Tibial artery (tissue), 4 donors: Measurements from ENCODE around the gene SLC25A33.

ENCODE experiments used
- DNase-seq, 2 donors: peaks; one replicate each; pipeline ENCODE4 v3.0.0-alpha.2; 2019
- H3K27ac ChIP-seq, 2 donors: fragments of 200-600 bp; sonication (generic) in 1 of 2; 1 replicate in 1 of 2; 2 replicates in 1 of 2; pipeline ENCODE4 v1.5.1; 2018 to 2019; ENCODE audit warnings: mild to moderate bottlenecking in 1 of 2
- H3K27me3 ChIP-seq, 2 donors: fragments of 200-600 bp; sonication (generic) in 1 of 2; one replicate each; pipeline versions ENCODE4 v1.5.1 to v1.6.0; 2016 to 2019
- H3K36me3 ChIP-seq, 3 donors: fragments of 200-600 bp; sonication (generic) in 2 of 3; one replicate each; pipeline ENCODE4 v1.5.1; 2016 to 2019; ENCODE audit warnings: mild to moderate bottlenecking in 2 of 3
- H3K4me1 ChIP-seq, 4 donors: fragments of 200-600 bp; sonication (generic) in 2 of 4; 1 replicate in 3 of 4; 2 replicates in 1 of 4; pipeline ENCODE4 v1.5.1; 2016 to 2019
- H3K4me3 ChIP-seq, 2 donors: fragments of 200-600 bp; sonication (generic) in 1 of 2; 1 replicate in 1 of 2; 2 replicates in 1 of 2; pipeline ENCODE4 v1.5.1; 2018 to 2019; ENCODE audit warnings: mild to moderate bottlenecking in 2 of 2
- H3K9me3 ChIP-seq, 3 donors: fragments of 200-600 bp; sonication (generic) in 1 of 3; one replicate each; pipeline ENCODE4 v1.5.1; 2016 to 2019
- CTCF ChIP-seq, 2 experiments: fragments of 200-600 bp in 1 of 2; fragments of 450-650 bp in 1 of 2; IDR thresholded peaks; one replicate each; pipeline ENCODE4 v1.5.1; 2017 to 2019; ENCODE audit warnings: antibody characterized with exemption in 2 of 2, mild to moderate bottlenecking in 1 of 2, moderate library complexity in 1 of 2
- intact Hi-C: fragments of 100-400 bp; cut with DNase I; formaldehyde crosslinking; loops from one replicate; pipeline ENCODE4 v1.15.0; 2023; ENCODE audit warnings: low total_unique reads

SLC25A33 gene

GRCh38 chr1:9586147-9586766 lies 47.0 kb downstream of the SLC25A33 start:
- Histone ChIP-seq H3K27ac (no peak overlapping the region), H3K27me3 (no peaks in the 10 kb centered on the region), H3K36me3 (peaks cover 0 to 9% (median 7%) of the 10 kb centered on the region in 3 donors), H3K4me3 (no peak overlapping the region), H3K4me1 (peaks cover 0 to 15% (median 7%) of the 10 kb centered on the region in 4 donors), H3K9me3 (no peaks in the 10 kb centered on the region)
- intact Hi-C loops = no loop called here
- no peak for TF ChIP-seq CTCF (IDR thresholded peaks at IDR 0.05)
- DNase-seq = no peak

- DNase-seq = peak; percentile 92 to 96
- Histone ChIP-seq H3K27me3 (no peaks in the 10 kb centered on the region), H3K4me3 (peak within 1 kb of the TSS; percentile 66 to 90), H3K27ac (peak within 1 kb of the TSS; percentile 65 to 67), H3K9me3 (no peaks in the 10 kb centered on the region), H3K36me3 (no peaks in the 10 kb centered on the region), H3K4me1 (peaks cover 0 to 27% (median 9%) of the 10 kb centered on the region in 4 donors)
- TF ChIP-seq CTCF (IDR thresholded peaks at IDR 0.05) = peak; percentile 81 to 88
- intact Hi-C loops = no loop called here
Observed at GRCh38 chr1:9588551-9589143, 49.4 kb downstream of the SLC25A33 start, which contains the start of gene TMEM201. TSS of gene TMEM201 (plus strand) at chr1:9588911. CDS start at chr1:9588931, 20 bp downstream.

GRCh38 chr1:9589144-9589718 lies 50.0 kb downstream of the SLC25A33 start:
- no peaks in the 10 kb centered on the region for H3K36me3 ChIP-seq
- peak in 1 of 2 donors; percentile 66 for DNase-seq
- H3K4me1 ChIP-seq = peaks cover 0 to 27% (median 9%) of the 10 kb centered on the region in 4 donors
- intact Hi-C loops = no loop called here
- peak overlapping the region; percentile 66 to 90 for H3K4me3 ChIP-seq
- no peak for TF ChIP-seq CTCF (IDR thresholded peaks at IDR 0.05)
- no peaks in the 10 kb centered on the region for H3K27me3 ChIP-seq
- no peaks in the 10 kb centered on the region for H3K9me3 ChIP-seq
- peak overlapping the region; percentile 65 to 67 for H3K27ac ChIP-seq

DNA sequence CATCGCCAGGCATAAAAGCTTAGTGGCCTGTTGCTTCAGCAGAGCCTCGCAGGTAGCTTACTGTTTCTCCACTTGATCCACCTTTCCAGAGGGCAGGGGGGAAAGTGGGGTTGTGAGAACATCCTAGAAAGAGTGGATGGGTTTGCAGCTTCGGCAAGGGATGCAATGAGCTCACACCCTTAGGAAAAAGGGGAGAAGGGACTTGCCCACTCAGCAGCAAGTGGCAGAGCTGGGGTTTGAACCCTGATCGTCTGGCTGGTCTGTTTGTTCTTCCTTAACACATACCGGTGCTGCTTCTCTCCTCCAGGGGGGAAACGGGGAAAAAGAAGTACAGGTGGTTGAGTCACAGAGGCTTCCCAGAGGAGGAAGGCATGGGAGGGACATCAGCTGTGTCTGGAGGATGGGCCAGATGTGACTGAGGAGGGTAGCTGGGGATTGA lies 50.5 kb downstream of the SLC25A33 start:
- no peak for DNase-seq
- TF ChIP-seq CTCF (IDR thresholded peaks at IDR 0.05) = no peak
- Histone ChIP-seq H3K27me3 (no peaks in the 10 kb centered on the region), H3K27ac (peak overlapping the region; percentile 65 to 67), H3K4me1 (peaks cover 0 to 27% (median 9%) of the 10 kb centered on the region in 4 donors), H3K4me3 (peak overlapping the region; percentile 66 to 90), H3K9me3 (no peaks in the 10 kb centered on the region), H3K36me3 (no peaks in the 10 kb centered on the region)
- intact Hi-C loops = no loop called here

DNA sequence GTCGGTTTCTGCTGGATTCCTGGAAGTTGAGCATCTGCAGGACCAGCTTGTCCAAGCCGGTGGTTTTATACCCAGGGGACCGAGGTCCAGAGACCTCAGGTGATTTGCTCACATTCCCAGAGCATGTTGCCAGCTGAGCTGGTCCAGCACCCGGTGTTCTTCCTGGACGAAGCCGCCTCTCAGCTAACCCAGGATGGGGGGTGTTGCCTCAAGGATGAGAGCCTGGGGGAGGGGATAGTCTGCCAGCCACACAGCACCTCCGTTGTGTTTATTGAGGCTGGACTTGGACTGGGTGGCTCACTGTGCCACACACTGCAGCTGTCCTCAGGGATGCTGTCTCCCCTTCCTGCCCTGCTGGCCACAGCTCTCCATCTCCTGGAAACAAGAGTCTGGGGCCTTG lies 50.9 kb downstream of the SLC25A33 start:
- no peaks in the 10 kb centered on the region for H3K9me3 ChIP-seq
- intact Hi-C loops = no loop called here
- H3K27me3 ChIP-seq = no peaks in the 10 kb centered on the region
- no peaks in the 10 kb centered on the region for H3K36me3 ChIP-seq
- no peak for TF ChIP-seq CTCF (IDR thresholded peaks at IDR 0.05)
- no peak overlapping the region for H3K4me3 ChIP-seq
- H3K4me1 ChIP-seq = peaks cover 0 to 29% (median 9%) of the 10 kb centered on the region in 4 donors
- peak in 1 of 2 donors; percentile 58 for DNase-seq
- no peak overlapping the region for H3K27ac ChIP-seq
